ENCODE results near the gene SIL1.

Gene SIL1

GRCh38 chr5:139125991-139126390 lies 72.2 kb downstream of the SIL1 start:
- no peak for DNase-seq (ENCODE audit: extremely low spot score)
- POLR2A ChIA-PET: interaction anchor here (1.3 kb wide), 1 partner anchor 72 kb away, joined by 4 read pairs; the partner anchor contains the start of gene SIL1
- CTCF ChIA-PET: no interaction called here
- TF ChIP-seq SUZ12 (IDR thresholded peaks at IDR 0.05) (no peak), PKNOX1 (IDR thresholded peaks at IDR 0.05) (no peak), ARNT (IDR thresholded peaks at IDR 0.05) (no peak), L3MBTL2 (conservative IDR thresholded peaks at IDR 0.05) (no peak), SP1 (IDR thresholded peaks at IDR 0.05) (no peak), ZNF384 (IDR thresholded peaks at IDR 0.05) (no peak), BHLHE40 (IDR thresholded peaks at IDR 0.05; ENCODE audit: borderline replicate concordance) (no peak)

- no peak for TF ChIP-seq L3MBTL2 (conservative IDR thresholded peaks at IDR 0.05)
- TF ChIP-seq ZNF384 (IDR thresholded peaks at IDR 0.05): no peak
- TF ChIP-seq FOXM1 (IDR thresholded peaks at IDR 0.05; ENCODE audit: borderline replicate concordance): no peak
- no peak for TF ChIP-seq LEF1 (IDR thresholded peaks at IDR 0.05; ENCODE audit: borderline replicate concordance)
- no peak for TF ChIP-seq HDGF (IDR thresholded peaks at IDR 0.05; ENCODE audit: borderline replicate concordance)
- no peak for TF ChIP-seq FOXK2 (IDR thresholded peaks at IDR 0.05)
- TF ChIP-seq FOXA1 (IDR thresholded peaks at IDR 0.05): no peak
- TF ChIP-seq BHLHE40 (IDR thresholded peaks at IDR 0.05; ENCODE audit: borderline replicate concordance): no peak
- TF ChIP-seq ARNT (IDR thresholded peaks at IDR 0.05): no peak
- no peak for TF ChIP-seq CTBP1 (IDR thresholded peaks at IDR 0.05; ENCODE audit: borderline replicate concordance)
- TF ChIP-seq TARDBP (IDR thresholded peaks at IDR 0.05): no peak
- TF ChIP-seq SP1 (IDR thresholded peaks at IDR 0.05): no peak
- no peak for TF ChIP-seq PKNOX1 (IDR thresholded peaks at IDR 0.05)
- TF ChIP-seq NFRKB (IDR thresholded peaks at IDR 0.05): no peak
- TF ChIP-seq SUZ12 (IDR thresholded peaks at IDR 0.05): no peak
- TF ChIP-seq ELF4 (IDR thresholded peaks at IDR 0.05): no peak
- CTCF ChIA-PET: no interaction called here
- DNase-seq (ENCODE audit: extremely low spot score): no peak
Observed at GRCh38 chr5:139124774-139125520, 73.2 kb downstream of the SIL1 start.

GRCh38 chr5:139121120-139121519 lies 77.0 kb downstream of the SIL1 start:
- TF ChIP-seq PKNOX1 (IDR thresholded peaks at IDR 0.05): no peak
- no peak for TF ChIP-seq L3MBTL2 (conservative IDR thresholded peaks at IDR 0.05)
- TF ChIP-seq SP1 (IDR thresholded peaks at IDR 0.05): no peak
- no peak for TF ChIP-seq LEF1 (IDR thresholded peaks at IDR 0.05; ENCODE audit: borderline replicate concordance)
- CTCF ChIA-PET: no interaction called here
- POLR2A ChIA-PET: no interaction called here
- DNase-seq (ENCODE audit: extremely low spot score): no peak

More at GRCh38 chr5:139124774-139125520, 73.2 kb downstream of the SIL1 start:
- POLR2A ChIA-PET: no interaction called here

GRCh38 chr5:139120521-139120920 lies 77.6 kb downstream of the SIL1 start:
- ChIA-PET CTCF (no interaction called here), POLR2A (no interaction called here)
- no peak for DNase-seq (ENCODE audit: extremely low spot score)
- no peak for TF ChIP-seq NFRKB (IDR thresholded peaks at IDR 0.05)
- no peak for TF ChIP-seq ELF4 (IDR thresholded peaks at IDR 0.05)
- TF ChIP-seq TARDBP (IDR thresholded peaks at IDR 0.05): no peak
- no peak for TF ChIP-seq PKNOX1 (IDR thresholded peaks at IDR 0.05)
- no peak for TF ChIP-seq LEF1 (IDR thresholded peaks at IDR 0.05; ENCODE audit: borderline replicate concordance)
- TF ChIP-seq CTBP1 (IDR thresholded peaks at IDR 0.05; ENCODE audit: borderline replicate concordance): no peak
- TF ChIP-seq ZNF384 (IDR thresholded peaks at IDR 0.05): no peak
- no peak for TF ChIP-seq L3MBTL2 (conservative IDR thresholded peaks at IDR 0.05)
- TF ChIP-seq FOXM1 (IDR thresholded peaks at IDR 0.05; ENCODE audit: borderline replicate concordance): no peak

- CTCF ChIA-PET: interaction anchor here (0.6 kb wide), 1 partner anchor 169 kb away, joined by 3 read pairs; no protein-coding TSS in a partner anchor
Observed at GRCh38 chr5:139118804-139119203, 79.4 kb downstream of the SIL1 start.

More at GRCh38 chr5:139118804-139119203, 79.4 kb downstream of the SIL1 start:
- DNase-seq (ENCODE audit: extremely low spot score): no peak
- POLR2A ChIA-PET: no interaction called here
- TF ChIP-seq BHLHE40 (IDR thresholded peaks at IDR 0.05; ENCODE audit: borderline replicate concordance) (no peak), L3MBTL2 (conservative IDR thresholded peaks at IDR 0.05) (no peak), FOXK2 (IDR thresholded peaks at IDR 0.05) (no peak), PKNOX1 (IDR thresholded peaks at IDR 0.05) (no peak), HDGF (IDR thresholded peaks at IDR 0.05; ENCODE audit: borderline replicate concordance) (no peak), LEF1 (IDR thresholded peaks at IDR 0.05; ENCODE audit: borderline replicate concordance) (no peak), FOXA1 (IDR thresholded peaks at IDR 0.05) (no peak), SUZ12 (IDR thresholded peaks at IDR 0.05) (no peak), NFRKB (IDR thresholded peaks at IDR 0.05) (no peak), SP1 (IDR thresholded peaks at IDR 0.05) (no peak), ARNT (IDR thresholded peaks at IDR 0.05) (no peak), ZNF384 (IDR thresholded peaks at IDR 0.05) (no peak)

Data from HEK293T (cell line).